Measurements from ENCODE around the gene MSRB3. TPM values are rescaled to one million over a fixed set of nuclear protein-coding genes. Genes with fewer than 3 reads are reported as not detected.

The MSRB3 gene
- total and polyA plus RNA-seq, 2 donors (not counting 1 experiment from before 2014, with no cell fraction given): not detected

GRCh38 chr12:65492998-65493912 lies 214.8 kb downstream of the MSRB3 start:
- Histone ChIP-seq H3K36me3 (replicated peaks in 1 of 2; ENCODE audit: control extremely low read depth in 1 of 2, control insufficient read depth in 1 of 2, extremely low read depth in 1 of 2, insufficient read depth in 2 of 2, low read length in 1 of 2) (no peaks in the 10 kb centered on the region), H3K27me3 (replicated peaks in 1 of 4; ENCODE audit: control extremely low read depth in 1 of 4, control insufficient read depth in 3 of 4, insufficient read depth in 4 of 4, low read length in 3 of 4) (no peaks in the 10 kb centered on the region), H3K27ac (ENCODE audit: low read length in 2 of 2) (no peak overlapping the region), H4K20me1 (ENCODE audit: control insufficient read depth, insufficient read depth, low read length, poor library complexity, severe bottlenecking) (no peaks in the 10 kb centered on the region), H2AFZ (ENCODE audit: insufficient read depth, low read depth, low read length, poor library complexity, severe bottlenecking) (no peak overlapping the region), H3K4me3 (ENCODE audit: control extremely low read depth in 1 of 5, extremely low read depth in 1 of 5, insufficient read depth in 1 of 5, low read depth in 2 of 5, low read length in 4 of 5) (no peak overlapping the region), H3K4me1 (ENCODE audit: control insufficient read depth in 2 of 2, insufficient read depth in 2 of 2, low read length in 2 of 2) (no peaks in the 10 kb centered on the region), H3K79me2 (ENCODE audit: control insufficient read depth, insufficient read depth, low read length) (no peaks in the 10 kb centered on the region), H3K4me2 (replicated peaks; ENCODE audit: low read depth, low read length, poor library complexity, severe bottlenecking) (no peak overlapping the region), H3K9me3 (ENCODE audit: control extremely low read depth in 1 of 3, control insufficient read depth in 2 of 3, insufficient read depth in 1 of 3, low read length in 2 of 3) (no peaks in the 10 kb centered on the region), H3K9ac (ENCODE audit: low read length) (no peak overlapping the region)
- no peak for DNase-seq
- ATAC-seq (ENCODE audit: low read depth): no peak
- no peaks in the 10 kb centered on the region for H3K4me1 Mint-ChIP-seq
- POLR2A ChIA-PET: no interaction called here
- CTCF ChIA-PET: no interaction called here
- intact Hi-C loops (cut with micrococcal nuclease): no loop called here
- H3K9me3 Mint-ChIP-seq (ENCODE audit: insufficient read depth): no peaks in the 10 kb centered on the region
- TF ChIP-seq EZH2 (IDR thresholded peaks at IDR 0.05; ENCODE audit: borderline replicate concordance, insufficient read depth, low read depth, low read length, poor library complexity, severe bottlenecking) (no peak), CTCF (IDR thresholded peaks at IDR 0.05) (no peak)
- H3K27ac Mint-ChIP-seq: no peak overlapping the region
- H3K27me3 Mint-ChIP-seq: no peaks in the 10 kb centered on the region
- no peak overlapping the region for H3K4me3 Mint-ChIP-seq
- WGBS (ENCODE audit: insufficient coverage): 0% methylated on average over 1 of the region's 1 CpG

- H3K4me3 Mint-ChIP-seq: no peak overlapping the region
- H4K20me1 ChIP-seq (ENCODE audit: control insufficient read depth, insufficient read depth, low read length, poor library complexity, severe bottlenecking): no peaks in the 10 kb centered on the region
- 67% methylated on average over 1 of the region's 1 CpG for WGBS (ENCODE audit: insufficient coverage)
- no peaks in the 10 kb centered on the region for H3K4me1 Mint-ChIP-seq
- no peak overlapping the region for H3K4me2 ChIP-seq (replicated peaks; ENCODE audit: low read depth, low read length, poor library complexity, severe bottlenecking)
- no peak overlapping the region for H3K4me3 ChIP-seq (ENCODE audit: control extremely low read depth in 1 of 5, extremely low read depth in 1 of 5, insufficient read depth in 1 of 5, low read depth in 2 of 5, low read length in 4 of 5)
- H3K79me2 ChIP-seq (ENCODE audit: control insufficient read depth, insufficient read depth, low read length): no peaks in the 10 kb centered on the region
- H3K9me3 Mint-ChIP-seq (ENCODE audit: insufficient read depth): no peaks in the 10 kb centered on the region
- no peak overlapping the region for H3K27ac ChIP-seq (ENCODE audit: low read length in 2 of 2)
- ChIA-PET CTCF (no interaction called here), POLR2A (no interaction called here)
- DNase-seq: no peak
- intact Hi-C loops (cut with micrococcal nuclease): no loop called here
- no peaks in the 10 kb centered on the region for H3K27me3 Mint-ChIP-seq
- H3K27me3 ChIP-seq (replicated peaks in 1 of 4; ENCODE audit: control extremely low read depth in 1 of 4, control insufficient read depth in 3 of 4, insufficient read depth in 4 of 4, low read length in 3 of 4): no peaks in the 10 kb centered on the region
- TF ChIP-seq CTCF (IDR thresholded peaks at IDR 0.05) (no peak), EZH2 (IDR thresholded peaks at IDR 0.05; ENCODE audit: borderline replicate concordance, insufficient read depth, low read depth, low read length, poor library complexity, severe bottlenecking) (no peak)
- no peak for ATAC-seq (ENCODE audit: low read depth)
- no peaks in the 10 kb centered on the region for H3K9me3 ChIP-seq (ENCODE audit: control extremely low read depth in 1 of 3, control insufficient read depth in 2 of 3, insufficient read depth in 1 of 3, low read length in 2 of 3)
- no peak overlapping the region for H3K9ac ChIP-seq (ENCODE audit: low read length)
- H2AFZ ChIP-seq (ENCODE audit: insufficient read depth, low read depth, low read length, poor library complexity, severe bottlenecking): no peak overlapping the region
- H3K36me3 ChIP-seq (replicated peaks in 1 of 2; ENCODE audit: control extremely low read depth in 1 of 2, control insufficient read depth in 1 of 2, extremely low read depth in 1 of 2, insufficient read depth in 2 of 2, low read length in 1 of 2): no peaks in the 10 kb centered on the region
- H3K4me1 ChIP-seq (ENCODE audit: control insufficient read depth in 2 of 2, insufficient read depth in 2 of 2, low read length in 2 of 2): no peaks in the 10 kb centered on the region
- no peak overlapping the region for H3K27ac Mint-ChIP-seq
Observed at GRCh38 chr12:65493913-65494245, 215.4 kb downstream of the MSRB3 start.

Data from B cell (primary cell).